Spleen (tissue), 11 donors: ENCODE data around the gene MACROH2A1. TPM values are rescaled to one million over a fixed set of nuclear protein-coding genes. Genes with fewer than 3 reads are reported as not detected.

Experiments
- DNase-seq: peaks from one replicate; pipeline ENCODE4 v3.0.0-alpha.2; 2020
- H3K27ac ChIP-seq, 8 donors: fragments of 200-600 bp; sonication (generic) in 7 of 8; 1 replicate in 4 of 8; 2 replicates in 4 of 8; pipeline versions ENCODE4 v1.5.0 to v1.8.0; 2016 to 2021; ENCODE audit warnings: inconsistent platforms in 4 of 8, mild to moderate bottlenecking in 4 of 8, moderate library complexity in 1 of 8
- H3K27me3 ChIP-seq, 7 donors: fragments of 200-600 bp; sonication (generic) in 6 of 7; replicated peaks in 1 of 7; 1 replicate in 4 of 7; 2 replicates in 3 of 7; pipeline versions ENCODE4 v1.5.0 to v1.8.0; 2016 to 2021; ENCODE audit warnings: inconsistent platforms in 3 of 7, mild to moderate bottlenecking in 1 of 7
- H3K36me3 ChIP-seq, 6 donors: fragments of 200-600 bp; sonication (generic) in 5 of 6; 1 replicate in 4 of 6; 2 replicates in 2 of 6; pipeline versions ENCODE4 v1.5.0 to v1.8.0; 2016 to 2021; ENCODE audit warnings: inconsistent platforms in 2 of 6
- H3K4me1 ChIP-seq, 6 donors: fragments of 200-600 bp; sonication (generic) in 5 of 6; 1 replicate in 3 of 6; 2 replicates in 3 of 6; pipeline versions ENCODE4 v1.5.0 to v1.8.0; 2016 to 2021; ENCODE audit warnings: inconsistent platforms in 3 of 6
- H3K4me3 ChIP-seq, 8 donors: fragments of 200-600 bp; sonication (generic) in 7 of 8; 1 replicate in 4 of 8; 2 replicates in 4 of 8; pipeline versions ENCODE4 v1.5.0 to v1.8.0; 2016 to 2021; ENCODE audit warnings: inconsistent platforms in 4 of 8, mild to moderate bottlenecking in 4 of 8, moderate library complexity in 2 of 8
- H3K9me3 ChIP-seq, 8 donors: fragments of 200-600 bp; sonication (generic) in 7 of 8; 1 replicate in 4 of 8; 2 replicates in 4 of 8; pipeline versions ENCODE4 v1.5.0 to v1.8.0; 2016 to 2021; ENCODE audit warnings: inconsistent platforms in 4 of 8
- POLR2A ChIP-seq, 3 donors: fragments of 450-650 bp; IDR thresholded peaks; one replicate each; pipeline ENCODE4 v1.5.1; 2017; ENCODE audit warnings: antibody characterized with exemption in 3 of 3, mild to moderate bottlenecking in 1 of 3
- POLR2AphosphoS5 ChIP-seq, 3 donors: sonication (generic); formaldehyde crosslinking; IDR thresholded peaks; one replicate each; pipeline ENCODE4 v1.5.1; 2017; ENCODE audit warnings: antibody characterized with exemption in 3 of 3
- WGBS, 5 donors: extraction: QIAGEN DNeasy Blood & Tissue Kit in 3 of 5; methylation state at CpG; one replicate each; pipeline versions ENCODE4 v1.1.5 to v1.1.7; 2013 to 2018; 5-methylcytosine and 5-hydroxymethylcytosine counted together
- intact Hi-C: fragments of 100-400 bp; cut with DNase I; formaldehyde crosslinking; loops from one replicate; pipeline ENCODE4 v1.15.0; 2023; ENCODE audit warnings: low total_unique reads
- polyA plus RNA-seq, 3 donors: library from polyadenylated mRNA; stranded (reverse); fragments of 200-250 nt; gene quantifications; one replicate each; pipeline ENCODE4 v1.2.1, GENCODE V29; 2013
- total RNA-seq, 7 donors: library from RNA; depleted of rRNA in 3 of 7; stranded (reverse); fragments of >200 nt in 3 of 7; fragmentation: NEBNext Ultra II Directional in 4 of 7; extraction: Animal tissue kit (Norgen Biotek cat#: 25700) in 4 of 7; gene quantifications; one replicate each; pipeline versions ENCODE4 v1.1.0 to v1.2.1, GENCODE V29; 2016 to 2021
- TF ChIP-seq, protein P1 (sequence below), 11 experiments: fragments of 200-600 bp in 7 of 11; fragments of 450-650 bp in 4 of 11; sonication (generic) in 4 of 11; IDR thresholded peaks in 8 of 11; conservative IDR thresholded peaks in 3 of 11; 1 replicate in 7 of 11; 2 replicates in 4 of 11; pipeline versions ENCODE4 v1.4.0 to v1.8.0; 2016 to 2021; ENCODE audit warnings: antibody characterized with exemption in 11 of 11, inconsistent platforms in 4 of 11, mild to moderate bottlenecking in 1 of 11
- donor health status: healthy with polysubstance abuse.
- donor health status: DM: no; HTN: no; CAD: no; lungs with moderate emphysema.
- donor health status: DM: no; HTN: no; CAD: no.
- donor health status: Bipolar disorder and iron deficiency.
- donor health status: healthy.
- donor health status: DM: no; HTN: no; CAD: no.
- donor health status: DM: yes; HTN: yes; CAD: no.

MACROH2A1 gene
- total and polyA plus RNA-seq, 10 donors, result 88.1 to 288 (median 175) TPM

DNA sequence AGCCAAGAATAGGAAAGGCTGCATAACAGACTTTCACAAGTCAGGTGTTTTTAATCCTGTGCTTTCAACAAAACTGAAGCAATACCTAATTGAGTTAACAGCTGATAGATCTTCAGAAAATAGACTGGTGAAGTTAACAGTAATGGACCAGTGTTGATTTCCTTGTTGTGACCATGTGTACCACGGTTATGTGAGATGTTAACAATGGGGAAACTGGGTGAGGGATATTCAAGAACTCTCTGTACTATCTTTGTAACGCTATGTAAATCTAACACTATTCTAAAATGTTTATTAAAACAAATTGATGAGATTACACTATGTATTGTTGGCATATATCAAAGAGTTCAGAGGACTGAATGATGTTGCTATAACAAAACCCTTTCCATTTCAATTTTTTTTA, 36.9 kb downstream of the MACROH2A1 start:
- Histone ChIP-seq H3K4me1 (peaks cover 0 to 39% (median 16%) of the 10 kb centered on the region in 6 donors), H3K36me3 (peaks cover 0 to 98% (median 41%) of the 10 kb centered on the region in 6 donors), H3K4me3 (no peak overlapping the region), H3K27me3 (no peaks in the 10 kb centered on the region), H3K27ac (no peak overlapping the region), H3K9me3 (no peaks in the 10 kb centered on the region)
- no peak for DNase-seq
- intact Hi-C loops, result no loop called here
- 88 to 97% (median 89%) methylated on average over 2 of the region's 2 CpGs for WGBS, 5 donors
- TF ChIP-seq POLR2A (IDR thresholded peaks at IDR 0.05) (no peak), POLR2AphosphoS5 (IDR thresholded peaks at IDR 0.05) (no peak)
- TF ChIP-seq, protein P1, sequence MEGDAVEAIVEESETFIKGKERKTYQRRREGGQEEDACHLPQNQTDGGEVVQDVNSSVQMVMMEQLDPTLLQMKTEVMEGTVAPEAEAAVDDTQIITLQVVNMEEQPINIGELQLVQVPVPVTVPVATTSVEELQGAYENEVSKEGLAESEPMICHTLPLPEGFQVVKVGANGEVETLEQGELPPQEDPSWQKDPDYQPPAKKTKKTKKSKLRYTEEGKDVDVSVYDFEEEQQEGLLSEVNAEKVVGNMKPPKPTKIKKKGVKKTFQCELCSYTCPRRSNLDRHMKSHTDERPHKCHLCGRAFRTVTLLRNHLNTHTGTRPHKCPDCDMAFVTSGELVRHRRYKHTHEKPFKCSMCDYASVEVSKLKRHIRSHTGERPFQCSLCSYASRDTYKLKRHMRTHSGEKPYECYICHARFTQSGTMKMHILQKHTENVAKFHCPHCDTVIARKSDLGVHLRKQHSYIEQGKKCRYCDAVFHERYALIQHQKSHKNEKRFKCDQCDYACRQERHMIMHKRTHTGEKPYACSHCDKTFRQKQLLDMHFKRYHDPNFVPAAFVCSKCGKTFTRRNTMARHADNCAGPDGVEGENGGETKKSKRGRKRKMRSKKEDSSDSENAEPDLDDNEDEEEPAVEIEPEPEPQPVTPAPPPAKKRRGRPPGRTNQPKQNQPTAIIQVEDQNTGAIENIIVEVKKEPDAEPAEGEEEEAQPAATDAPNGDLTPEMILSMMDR (IDR thresholded peaks at IDR 0.05 in 8 of 11, conservative IDR thresholded peaks at IDR 0.05 in 3 of 11), result no peak

DNA sequence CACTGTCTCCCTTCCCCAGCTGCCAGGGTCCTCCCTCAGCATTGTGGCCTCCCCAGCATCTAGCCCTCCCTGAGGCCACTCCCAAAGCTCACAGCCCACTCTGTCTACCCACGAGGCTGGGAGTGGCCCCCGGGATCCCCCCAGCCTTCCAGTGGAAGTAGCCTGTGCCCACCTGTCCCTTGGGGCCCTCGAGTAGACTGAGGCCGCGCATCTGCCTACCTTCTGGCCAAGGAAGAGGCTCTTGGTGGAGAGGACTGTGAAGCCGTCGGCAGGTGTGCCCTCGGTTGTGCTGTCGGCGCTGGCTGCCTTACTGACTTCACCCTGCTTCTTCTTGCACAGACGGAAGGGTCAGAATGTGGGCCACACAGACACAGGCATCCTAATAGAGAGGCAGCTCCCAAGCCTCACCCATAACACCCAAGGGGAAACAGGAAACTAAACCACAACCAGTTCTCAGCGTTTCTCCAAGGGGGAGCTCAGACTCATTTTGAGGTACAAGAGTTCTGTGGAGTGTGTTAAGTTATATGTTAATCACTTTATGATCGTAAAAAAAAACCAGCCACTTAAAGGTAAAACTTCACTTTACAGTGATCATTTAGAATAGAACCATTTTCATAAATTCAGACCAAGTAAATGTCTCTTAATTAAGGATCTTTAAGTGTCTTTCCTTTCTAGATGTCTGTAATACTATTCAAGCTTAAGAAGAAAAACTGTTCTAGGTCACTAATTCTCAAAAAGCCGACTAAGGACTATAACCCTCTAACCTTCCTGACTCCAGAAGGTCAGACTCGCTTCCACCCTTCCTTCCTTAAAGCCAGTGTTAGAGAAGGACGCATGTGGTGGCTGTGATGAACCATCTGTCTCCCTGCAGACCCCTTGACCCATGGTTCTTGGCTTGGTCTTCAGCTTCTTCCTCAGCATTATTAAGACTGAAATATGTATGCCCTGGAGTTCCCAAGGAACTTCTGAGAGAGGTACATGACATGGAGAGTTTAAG, 38.5 kb downstream of the MACROH2A1 start:
- Histone ChIP-seq H3K27me3 (no peaks in the 10 kb centered on the region), H3K27ac (peak overlapping the region in 3 of 8 donors; percentile 2 to 56 (median 14)), H3K4me1 (peaks cover 0 to 53% (median 21%) of the 10 kb centered on the region in 6 donors), H3K36me3 (peaks cover 0 to 98% (median 40%) of the 10 kb centered on the region in 6 donors), H3K9me3 (no peaks in the 10 kb centered on the region), H3K4me3 (no peak overlapping the region)
- DNase-seq, result peak; percentile 61
- TF ChIP-seq, protein P1 (IDR thresholded peaks at IDR 0.05 in 8 of 11, conservative IDR thresholded peaks at IDR 0.05 in 3 of 11), result no peak
- TF ChIP-seq POLR2AphosphoS5 (IDR thresholded peaks at IDR 0.05), result peak in 1 of 3 donors; percentile 22
- WGBS, 5 donors, result 30 to 60% (median 49%) methylated on average over 9 to 16 of the region's 16 CpGs
- intact Hi-C loops, result no loop called here

DNA sequence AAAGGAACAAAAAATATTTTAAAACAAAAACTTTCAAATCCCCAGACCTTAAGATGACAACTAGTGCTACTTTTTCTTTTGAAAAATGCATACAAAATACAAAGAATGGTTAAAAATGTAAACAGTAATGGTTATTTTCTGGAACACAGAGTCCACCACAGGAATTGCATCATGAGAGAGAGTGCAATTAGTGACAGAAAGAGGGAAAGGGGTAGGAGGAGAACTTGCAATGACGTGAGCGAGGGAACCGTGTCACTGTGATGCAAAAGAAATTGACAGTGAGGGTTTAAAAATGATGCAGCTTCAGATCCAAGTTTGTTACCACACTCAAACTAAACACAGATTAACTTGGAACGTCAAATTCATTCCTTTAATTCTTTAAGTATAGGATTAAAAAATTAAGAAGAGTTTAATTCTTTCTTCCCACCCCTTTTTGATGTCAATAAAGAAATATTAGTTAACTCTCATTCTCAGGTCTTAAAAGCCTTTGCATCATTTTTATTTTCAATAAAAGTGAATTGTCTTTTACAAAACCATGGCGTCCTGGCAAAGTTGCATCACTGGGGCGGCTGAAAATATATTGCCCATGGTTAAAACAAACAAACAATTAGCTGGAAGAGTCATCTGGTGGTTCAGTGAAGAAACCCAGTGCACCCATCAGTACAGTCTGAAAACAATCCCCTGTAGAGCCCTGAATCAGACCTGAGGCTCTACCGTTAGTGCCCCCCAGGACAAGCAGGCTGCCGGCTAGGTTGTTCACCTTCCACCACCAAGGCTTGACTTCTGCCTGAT, 39.5 kb downstream of the MACROH2A1 start:
- intact Hi-C loops, result no loop called here
- H3K27me3 ChIP-seq, result no peaks in the 10 kb centered on the region
- H3K27ac ChIP-seq, result peak overlapping the region in 2 of 8 donors; percentile 31 to 56
- peak; percentile 12 for DNase-seq
- WGBS, 5 donors, result 69 to 93% (median 78%) methylated on average over 8 of the region's 8 CpGs
- peaks cover 0 to 98% (median 36%) of the 10 kb centered on the region in 6 donors for H3K36me3 ChIP-seq
- H3K4me1 ChIP-seq, result peaks cover 0 to 63% (median 26%) of the 10 kb centered on the region in 6 donors
- no peaks in the 10 kb centered on the region for H3K9me3 ChIP-seq
- TF ChIP-seq, protein P1 (IDR thresholded peaks at IDR 0.05 in 8 of 11, conservative IDR thresholded peaks at IDR 0.05 in 3 of 11), result no peak
- TF ChIP-seq POLR2AphosphoS5 (IDR thresholded peaks at IDR 0.05) (no peak), POLR2A (IDR thresholded peaks at IDR 0.05) (no peak)
- no peak overlapping the region for H3K4me3 ChIP-seq
